HG02678 (cell line): Measurements from ENCODE around the gene CDC42EP3.

Source experiments
- ATAC-seq: cut with Tn5 transposase; IDR thresholded peaks from one replicate; pipeline ENCODE4 v1.9.1; 2021; ENCODE audit warnings: mild to moderate bottlenecking, moderate library complexity; ENCODE audit not compliant: unreplicated experiment

Gene CDC42EP3

GRCh38 chr2:37637190-37637860, 34.1 kb downstream of the CDC42EP3 start:
- ATAC-seq: no peak

- no peak for ATAC-seq
Observed at GRCh38 chr2:37636381-37637066, 34.9 kb downstream of the CDC42EP3 start.

- peak; percentile 78 for ATAC-seq
Observed at GRCh38 chr2:37635504-37636380, 35.7 kb downstream of the CDC42EP3 start.

- ATAC-seq: peak; percentile 11
Observed at GRCh38 chr2:37634914-37635503, 36.4 kb downstream of the CDC42EP3 start.

- ATAC-seq: no peak
Observed at GRCh38 chr2:37633845-37634244, 37.6 kb downstream of the CDC42EP3 start.

GRCh38 chr2:37633234-37633633, 38.2 kb downstream of the CDC42EP3 start:
- ATAC-seq: no peak

- ATAC-seq: no peak
Observed at GRCh38 chr2:37632310-37632709, 39.1 kb downstream of the CDC42EP3 start.

GRCh38 chr2:37631698-37632097, 39.7 kb downstream of the CDC42EP3 start:
- no peak for ATAC-seq

- no peak for ATAC-seq
Observed at GRCh38 chr2:37631292-37631691, 40.1 kb downstream of the CDC42EP3 start.

GRCh38 chr2:37630776-37631175, 40.7 kb downstream of the CDC42EP3 start:
- ATAC-seq: no peak

GRCh38 chr2:37630301-37630700, 41.1 kb downstream of the CDC42EP3 start:
- ATAC-seq: no peak

- ATAC-seq: no peak
Observed at GRCh38 chr2:37629529-37629928, 41.9 kb downstream of the CDC42EP3 start.

GRCh38 chr2:37627710-37628109, 43.7 kb downstream of the CDC42EP3 start:
- ATAC-seq: no peak

- peak; percentile 55 for ATAC-seq
Observed at GRCh38 chr2:37625796-37626571, 45.5 kb downstream of the CDC42EP3 start.

GRCh38 chr2:37625156-37625555, 46.3 kb downstream of the CDC42EP3 start:
- no peak for ATAC-seq

GRCh38 chr2:37623971-37624900, 47.2 kb downstream of the CDC42EP3 start:
- peak; percentile 78 for ATAC-seq

GRCh38 chr2:37623406-37623805, 48.0 kb downstream of the CDC42EP3 start:
- ATAC-seq: peak; percentile 4

- ATAC-seq: no peak
Observed at GRCh38 chr2:37622450-37623100, 48.9 kb downstream of the CDC42EP3 start.

GRCh38 chr2:37621199-37621598, 50.2 kb downstream of the CDC42EP3 start:
- ATAC-seq: no peak
